Inflammatory macrophage treated with lipopolysaccharide for 1 hour (primary cell): ENCODE data around the gene ETV3.

Experiments used
- DNase-seq, 2 donors: peaks; one replicate each; pipeline ENCODE4 v3.0.0-alpha.2; 2020 to 2022

Gene ETV3

GRCh38 chr1:157137408-157138219, 581 bp downstream of the ETV3 start:
- DNase-seq, result peak; percentile 63 to 80

GRCh38 chr1:157137046-157137407, 1.2 kb downstream of the ETV3 start:
- peak; percentile 51 to 53 for DNase-seq

DNA sequence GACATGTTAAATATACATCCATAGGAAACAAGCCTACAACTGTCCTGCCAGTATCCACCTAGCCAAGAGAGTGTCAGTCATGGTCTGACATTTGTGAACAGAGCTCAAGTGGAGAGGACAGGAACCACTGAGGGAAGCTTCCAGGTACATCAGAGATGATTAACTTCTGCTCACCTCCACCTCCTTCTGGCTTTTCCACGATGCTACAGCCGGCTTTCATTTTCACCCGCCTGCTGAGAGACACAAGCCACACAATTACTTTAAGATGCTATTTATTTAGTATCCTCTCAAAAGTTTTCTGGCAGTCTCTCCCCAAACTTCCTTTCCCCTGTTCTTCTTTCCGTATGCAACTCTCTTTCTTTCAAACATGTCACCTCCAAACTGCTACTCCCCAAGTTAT, 2.1 kb downstream of the ETV3 start:
- no peak for DNase-seq

DNA sequence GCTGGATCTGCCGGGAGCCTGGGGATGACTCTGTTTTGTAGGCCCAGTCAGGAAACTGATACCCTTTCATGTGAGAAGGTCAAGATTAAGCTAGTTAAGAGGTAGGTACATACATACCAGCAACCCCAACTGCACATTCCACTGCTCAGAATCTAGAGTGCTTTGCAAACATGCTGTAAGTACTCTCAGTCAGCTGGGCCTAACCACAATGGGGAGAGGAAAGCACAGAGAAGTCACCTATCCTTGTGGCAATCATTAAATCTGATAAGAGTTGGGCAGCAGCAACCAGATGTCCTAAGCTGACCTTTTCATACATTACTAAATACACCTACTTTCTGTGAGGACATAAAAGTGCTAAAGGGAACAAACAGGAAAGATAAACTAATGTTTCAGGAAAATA, 2.5 kb downstream of the ETV3 start:
- DNase-seq, result no peak

- DNase-seq, result no peak
Measured at GRCh38 chr1:157135070-157135469, 3.1 kb downstream of the ETV3 start.

DNA sequence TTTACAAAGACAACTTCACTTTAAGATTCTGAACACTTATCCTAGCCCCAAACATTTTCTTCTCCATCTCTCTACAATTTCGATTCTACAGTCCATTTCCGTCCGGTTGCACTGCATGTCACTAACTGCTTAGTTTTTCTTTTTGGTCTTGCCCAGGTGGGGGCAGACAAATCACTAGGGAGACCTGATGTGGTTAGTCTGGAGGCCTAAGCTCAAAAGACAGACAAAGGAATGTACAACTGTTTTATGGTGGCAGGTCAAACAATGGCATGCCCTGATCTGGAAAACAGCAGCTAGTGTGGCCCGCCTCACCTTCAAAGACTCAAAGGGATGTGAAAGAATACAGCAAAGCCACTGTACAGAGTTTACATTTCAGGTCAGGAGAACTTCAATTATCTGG, 3.8 kb downstream of the ETV3 start:
- DNase-seq, result no peak

- DNase-seq, result no peak
Measured at GRCh38 chr1:157133426-157133825, 4.8 kb downstream of the ETV3 start.

DNA sequence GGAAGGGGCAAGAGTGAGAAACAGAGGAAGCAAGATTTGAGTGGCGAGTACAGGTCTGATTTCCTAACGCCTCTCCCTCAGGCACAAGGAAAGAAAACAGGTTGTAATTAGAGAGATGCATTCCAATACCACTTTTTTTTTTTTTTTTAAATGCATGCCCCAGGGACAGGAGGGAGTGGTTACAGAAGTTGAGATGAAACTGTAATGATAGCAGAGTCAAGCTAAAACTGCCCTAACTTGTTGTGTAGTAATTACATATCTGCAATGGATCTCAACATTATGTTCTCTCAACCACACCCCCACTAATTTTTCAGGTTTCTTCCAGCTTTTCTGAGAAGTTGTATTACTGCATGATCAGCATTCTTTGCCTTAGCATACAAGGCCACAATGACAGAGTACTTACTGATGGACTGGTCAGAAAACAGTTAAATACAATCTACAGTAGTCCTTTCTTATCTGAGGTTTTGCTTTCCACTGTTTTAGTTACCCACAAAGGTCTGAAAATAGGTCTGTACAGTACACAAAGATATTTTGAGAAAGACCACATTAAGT, 5.5 kb downstream of the ETV3 start:
- DNase-seq, result no peak

GRCh38 chr1:157132111-157132510, 6.1 kb downstream of the ETV3 start:
- no peak for DNase-seq

DNA sequence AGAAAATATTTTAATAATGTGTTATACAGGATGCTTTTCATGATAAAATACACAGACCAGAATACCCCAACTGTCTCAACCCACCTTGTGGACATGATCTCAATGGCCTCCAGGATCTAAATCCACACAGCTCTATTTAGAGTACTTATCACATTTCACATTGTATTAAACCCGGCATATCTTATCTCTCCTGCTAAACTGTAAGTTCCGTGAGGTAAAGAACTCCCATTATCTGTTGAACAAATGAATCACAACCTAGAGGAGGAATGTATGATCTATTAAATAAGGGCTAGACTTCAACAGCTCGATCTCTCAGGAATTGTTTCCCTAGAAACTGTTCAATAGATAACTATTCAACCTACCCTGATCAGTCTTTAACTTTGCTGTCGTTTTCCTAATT, 6.9 kb downstream of the ETV3 start:
- no peak for DNase-seq

GRCh38 chr1:157124855-157125254, 13.3 kb downstream of the ETV3 start:
- DNase-seq, result no peak

DNA sequence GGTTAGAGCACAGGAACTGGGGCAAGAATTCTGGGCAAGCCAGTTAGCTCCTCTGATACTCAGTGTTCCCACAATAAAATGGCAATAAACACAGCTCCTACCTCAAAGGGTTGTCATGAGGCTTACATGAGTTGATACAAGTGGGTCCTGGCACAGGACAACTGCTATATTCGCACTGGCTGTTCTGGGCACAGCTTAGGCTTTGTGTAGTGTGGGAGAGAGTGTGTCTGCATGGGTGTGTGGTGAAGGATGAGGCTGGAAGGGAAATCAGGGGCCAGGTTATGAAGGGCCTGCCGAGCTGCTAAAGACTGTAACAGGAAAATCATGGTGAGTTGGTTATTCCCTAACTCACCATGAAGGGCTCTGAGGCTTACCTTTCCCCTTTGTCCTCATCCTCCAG, 18.7 kb downstream of the ETV3 start:
- DNase-seq, result no peak

DNA sequence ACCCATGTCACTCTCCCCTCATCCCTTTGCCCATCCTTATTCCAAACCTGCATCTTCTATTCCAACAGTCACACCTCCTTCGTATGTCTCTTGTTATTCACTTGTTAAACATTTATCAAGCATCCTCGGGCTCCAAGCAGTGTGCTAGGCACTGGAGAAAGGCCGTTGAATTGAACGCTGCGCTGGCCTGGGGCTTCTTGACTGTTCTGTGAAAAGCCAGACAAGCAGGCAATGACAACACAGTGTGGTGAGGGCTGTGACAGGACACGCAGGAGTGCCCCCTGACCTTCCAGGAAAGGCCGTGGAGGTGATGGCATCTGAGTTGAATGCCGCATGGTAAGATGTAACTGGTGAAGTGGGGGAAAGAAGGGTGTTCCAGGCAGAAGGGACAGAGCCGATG, 19.2 kb downstream of the ETV3 start:
- DNase-seq, result no peak

- DNase-seq, result no peak
Measured at GRCh38 chr1:157117527-157118057, 20.6 kb downstream of the ETV3 start.

DNA sequence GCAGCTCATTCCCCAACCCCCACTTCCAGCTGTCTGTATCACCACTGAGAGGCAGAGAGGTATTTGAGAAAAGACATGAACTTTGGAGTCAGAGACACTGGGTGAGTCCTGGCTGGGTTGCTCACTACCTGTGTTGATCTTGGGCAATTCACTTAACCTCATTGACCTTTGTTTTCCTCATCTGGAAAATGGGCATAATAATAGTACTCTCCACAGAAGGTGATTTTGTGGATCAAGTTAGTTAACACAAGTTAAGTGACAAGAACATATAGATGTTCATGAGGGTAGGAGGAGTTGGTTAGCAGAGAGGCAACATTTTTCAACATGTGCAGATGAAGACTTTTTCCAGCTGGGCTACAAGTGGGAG, 21.5 kb downstream of the ETV3 start:
- no peak for DNase-seq

DNA sequence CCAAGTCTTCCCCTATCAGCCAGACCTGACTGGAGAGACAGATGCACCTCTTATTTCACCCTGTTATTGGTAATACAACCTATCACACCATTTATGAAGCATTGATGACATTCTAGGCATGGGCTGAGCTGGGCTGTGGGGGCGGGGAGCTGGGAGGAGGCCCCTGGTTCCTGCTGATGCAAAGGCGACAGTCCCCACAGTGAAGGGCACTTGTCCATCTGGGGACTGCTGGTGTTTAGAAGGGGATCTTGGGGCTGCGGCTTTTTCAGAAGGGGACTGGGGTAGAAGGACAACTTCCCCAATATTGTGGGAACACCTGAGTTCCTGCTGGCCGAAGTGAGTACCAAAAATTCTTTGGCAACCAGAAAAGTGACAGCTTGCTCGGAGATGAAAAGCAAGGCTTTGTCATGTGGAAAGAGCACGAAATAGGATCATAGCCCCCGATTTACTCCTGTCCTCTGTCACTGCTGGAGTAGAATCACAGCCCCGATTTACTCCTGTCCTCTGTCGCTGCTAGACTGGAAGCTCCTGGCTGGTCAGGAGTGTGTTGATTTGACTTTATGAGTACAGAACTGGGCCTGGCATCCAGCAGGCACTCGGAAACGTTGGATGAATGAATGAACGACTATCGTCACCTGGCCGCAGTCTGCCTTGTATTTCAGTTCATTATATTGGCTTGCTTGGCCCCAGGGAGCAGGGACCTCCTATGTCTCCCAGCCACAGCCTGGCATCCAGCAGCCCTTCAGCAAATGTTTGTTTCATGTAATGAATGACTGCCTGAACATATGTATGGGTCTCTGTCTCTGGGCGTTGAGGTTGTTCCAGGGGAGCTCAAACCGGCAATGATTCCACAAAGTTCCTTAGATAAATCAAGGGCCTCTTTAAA, 22.1 kb downstream of the ETV3 start:
- DNase-seq, result no peak

- no peak for DNase-seq
Measured at GRCh38 chr1:157115429-157115838, 22.8 kb downstream of the ETV3 start.

DNA sequence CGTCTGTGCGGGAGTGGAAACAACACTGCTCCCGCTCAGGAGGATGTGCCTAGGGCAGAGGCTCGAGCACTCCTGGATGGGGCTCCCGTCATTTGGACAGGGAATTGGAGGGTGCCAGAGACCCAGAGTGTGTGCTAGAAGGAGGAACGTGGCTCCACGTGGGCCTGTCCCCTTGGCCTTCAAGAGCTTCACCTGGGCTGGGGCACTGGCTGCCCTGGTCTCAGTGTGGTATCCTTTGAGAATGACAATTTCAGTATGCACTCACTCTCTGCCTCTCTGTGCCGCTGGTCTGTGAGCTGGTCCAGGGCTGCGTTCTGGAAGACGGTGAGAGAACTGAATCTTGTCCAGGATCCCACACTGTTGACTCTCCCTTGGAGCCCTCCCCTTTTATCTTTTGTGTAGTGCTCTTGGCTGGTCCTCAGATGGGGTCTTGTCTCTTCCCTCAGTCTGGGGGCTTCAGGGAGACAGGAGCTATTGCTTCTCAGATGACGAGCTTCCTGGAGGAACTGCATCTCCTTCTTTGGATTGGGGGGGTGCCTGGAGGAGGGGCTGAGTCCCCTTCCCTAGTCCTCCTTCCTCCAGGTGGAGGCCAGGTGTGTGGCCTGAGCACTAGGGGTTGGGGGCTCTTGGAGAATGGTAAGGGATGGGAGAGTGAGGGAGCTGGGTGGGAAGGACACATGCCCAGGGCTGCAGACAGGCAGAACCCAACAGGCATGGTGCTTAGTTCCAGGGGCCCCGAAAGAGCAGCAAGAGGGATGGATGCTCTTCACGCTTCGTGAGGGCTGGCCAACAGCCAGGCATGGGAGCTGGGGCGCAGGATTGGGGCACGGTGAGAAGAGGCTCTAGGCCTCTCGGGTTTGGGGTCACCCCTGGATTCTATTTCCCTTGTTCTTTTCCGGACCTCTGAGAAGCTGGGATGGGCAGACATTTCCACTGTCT, 23.7 kb downstream of the ETV3 start:
- no peak for DNase-seq

DNA sequence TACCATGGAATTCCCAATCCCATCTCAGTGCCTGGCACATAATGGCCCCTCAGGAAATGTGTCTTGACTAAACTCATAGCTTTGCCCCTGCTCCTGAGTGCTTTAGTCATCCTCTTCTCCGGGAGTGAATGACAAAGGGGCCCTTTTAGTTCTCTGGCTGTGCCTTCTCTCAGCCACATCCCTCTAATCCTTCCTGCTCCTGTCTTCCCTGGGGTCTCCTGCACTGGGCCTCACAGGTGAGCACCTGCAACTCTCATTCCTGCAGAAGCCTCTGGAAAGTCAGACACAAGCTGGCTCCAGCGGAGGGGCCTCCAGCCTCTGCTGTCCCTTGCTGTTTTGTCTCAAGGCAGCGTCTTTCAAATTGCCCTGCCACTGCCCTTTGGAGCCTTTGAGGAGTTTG, 24.6 kb downstream of the ETV3 start:
- no peak for DNase-seq

DNA sequence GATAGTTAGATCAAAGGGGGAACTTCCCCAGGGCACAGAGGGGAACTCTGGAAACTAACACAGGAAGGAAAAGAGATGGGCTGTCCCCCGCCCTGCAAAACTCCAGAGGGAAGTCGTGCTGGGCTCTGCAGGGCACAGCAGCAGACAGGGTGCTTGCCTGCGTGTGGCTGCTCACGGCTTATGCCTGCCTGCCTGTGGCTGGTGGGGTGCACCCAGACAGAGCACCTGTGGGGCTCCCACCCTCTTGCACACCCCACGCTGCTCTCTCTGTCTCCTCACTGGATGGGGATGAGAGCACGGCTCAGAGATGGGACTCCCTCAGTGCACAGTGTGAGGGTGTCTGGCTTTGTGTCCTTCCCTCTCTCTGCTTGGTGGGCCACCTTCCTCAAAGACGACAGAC, 25.1 kb downstream of the ETV3 start:
- peak; percentile 78 to 84 for DNase-seq

DNA sequence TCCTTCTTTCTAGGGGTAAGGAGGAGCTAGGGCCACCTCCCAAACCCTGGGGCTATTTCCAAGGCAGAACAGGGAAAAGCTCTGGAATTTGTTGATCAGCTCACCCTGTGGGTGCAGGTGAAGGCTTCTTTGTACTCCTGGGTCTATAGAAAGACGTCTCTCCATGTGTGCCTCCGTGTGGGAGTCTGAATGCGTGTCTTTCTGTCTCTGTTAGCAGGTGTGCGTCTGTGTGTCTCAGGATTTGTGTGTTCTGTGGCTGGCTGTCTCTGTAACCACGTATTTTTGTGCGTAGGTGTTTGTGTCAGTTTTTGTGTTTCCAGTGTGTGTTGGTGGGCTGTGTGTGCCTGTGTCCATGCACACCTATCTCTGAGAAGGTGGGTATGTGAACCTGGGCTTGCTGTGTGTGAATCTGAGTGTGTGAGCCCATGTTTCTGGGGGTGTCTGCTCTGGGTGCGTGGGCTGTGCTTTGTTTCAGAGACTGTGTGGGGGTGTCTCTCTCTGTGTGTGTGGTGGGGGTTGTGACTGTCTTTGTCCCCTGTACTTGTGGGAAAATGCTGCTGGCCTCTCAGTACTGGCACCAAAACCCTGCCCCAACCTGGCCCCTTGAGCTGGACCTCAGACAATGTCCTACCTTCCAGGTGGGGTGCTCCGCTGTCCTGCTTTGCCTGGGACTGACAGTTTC, 25.9 kb downstream of the ETV3 start:
- no peak for DNase-seq
